OCI-LY3 (cell line): Measurements from ENCODE around the gene SNRPB2.

Experiments
- H2AFZ ChIP-seq: fragments of 200-600, 300-600 bp; shearing (Covaris generic); 2 replicates; pipeline ENCODE4 v1.6.0; 2014; ENCODE audit warnings: antibody characterized with exemption, low read depth, low read length
- H3K27ac ChIP-seq: fragments of 200-600, 300-600 bp; sonication (generic); 2 replicates; pipeline ENCODE4 v1.5.1; 2014; ENCODE audit warnings: mild to moderate bottlenecking, low read length, moderate library complexity, mixed read lengths
- H3K27me3 ChIP-seq: fragments of 200-600, 300-600 bp; sonication (generic); 2 replicates; pipeline ENCODE4 v1.6.1; 2014; ENCODE audit warnings: low read depth, low read length, mixed read lengths
- H3K36me3 ChIP-seq: fragments of 200-600, 300-600 bp; sonication (generic); replicated peaks from 2 replicates; pipeline ENCODE3; 2014; ENCODE audit warnings: low read depth, low read length, mixed read lengths
- H3K4me1 ChIP-seq: fragments of 300-600, 200-600 bp; sonication (generic); 2 replicates; pipeline ENCODE4 v1.6.1; 2014; ENCODE audit warnings: low read length, mixed read lengths
- H3K4me2 ChIP-seq: fragments of 200-600, 300-600 bp; sonication (generic); 2 replicates; pipeline ENCODE4 v1.6.1; 2014; ENCODE audit warnings: low read length, mixed read lengths
- H3K4me3 ChIP-seq: fragments of 300-600, 200-600 bp; sonication (generic); 2 replicates; pipeline ENCODE4 v1.5.1; 2014; ENCODE audit warnings: antibody characterized with exemption, mild to moderate bottlenecking, low read length, moderate library complexity
- H3K79me2 ChIP-seq: fragments of 300-600, 200-600 bp; shearing (Covaris generic); 2 replicates; pipeline ENCODE4 v1.6.1; 2014; ENCODE audit warnings: mild to moderate bottlenecking, low read length, mixed read lengths
- H3K9ac ChIP-seq: fragments of 300-600, 200-600 bp; shearing (Covaris generic); 2 replicates; pipeline ENCODE4 v1.6.0; 2014; ENCODE audit warnings: mild to moderate bottlenecking, low read length, moderate library complexity
- H3K9me3 ChIP-seq: fragments of 200-600, 300-600 bp; shearing (Covaris generic); 2 replicates; pipeline ENCODE4 v1.6.1; 2014; ENCODE audit warnings: low read length, mixed read lengths; ENCODE audit not compliant: insufficient read depth
- H4K20me1 ChIP-seq: fragments of 200-600, 300-600 bp; sonication (generic); 2 replicates; pipeline ENCODE4 v1.6.1; 2016; ENCODE audit warnings: low read length, mixed read lengths; ENCODE audit not compliant: insufficient read depth
- EZH2phosphoT487 ChIP-seq: fragments of 200-600 bp; shearing (Covaris generic); IDR thresholded peaks from 2 replicates; pipeline ENCODE4 v1.6.1; 2018; ENCODE audit warnings: antibody characterized with exemption, mixed run types, low read depth
- TF ChIP-seq, protein P1 (sequence below): fragments of 200-600, 300-600 bp; sonication (generic); IDR thresholded peaks from 2 replicates; pipeline ENCODE4 v1.5.1; 2014; ENCODE audit warnings: antibody characterized with exemption, low read length, low read depth

Gene SNRPB2

DNA sequence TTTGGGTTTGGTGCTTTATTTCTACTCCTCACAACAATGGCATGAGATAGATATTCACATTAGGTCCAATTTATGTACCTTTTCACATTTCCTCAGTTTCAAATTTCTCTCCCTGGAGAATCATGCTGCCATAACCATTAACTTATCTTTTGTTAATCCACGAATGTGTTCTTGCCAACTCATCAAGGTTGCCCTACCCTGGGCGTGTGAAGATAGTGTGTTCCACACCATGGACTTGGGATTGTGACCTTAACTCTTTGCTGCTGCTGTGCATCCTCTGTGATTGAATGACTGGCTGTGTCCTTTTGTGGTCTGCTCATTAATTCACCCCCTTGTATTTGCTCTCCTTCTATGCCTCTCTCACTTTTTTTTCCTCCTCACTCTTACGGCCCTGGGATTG is 34.2 kb upstream of the SNRPB2 start:
- TF ChIP-seq, protein P1, sequence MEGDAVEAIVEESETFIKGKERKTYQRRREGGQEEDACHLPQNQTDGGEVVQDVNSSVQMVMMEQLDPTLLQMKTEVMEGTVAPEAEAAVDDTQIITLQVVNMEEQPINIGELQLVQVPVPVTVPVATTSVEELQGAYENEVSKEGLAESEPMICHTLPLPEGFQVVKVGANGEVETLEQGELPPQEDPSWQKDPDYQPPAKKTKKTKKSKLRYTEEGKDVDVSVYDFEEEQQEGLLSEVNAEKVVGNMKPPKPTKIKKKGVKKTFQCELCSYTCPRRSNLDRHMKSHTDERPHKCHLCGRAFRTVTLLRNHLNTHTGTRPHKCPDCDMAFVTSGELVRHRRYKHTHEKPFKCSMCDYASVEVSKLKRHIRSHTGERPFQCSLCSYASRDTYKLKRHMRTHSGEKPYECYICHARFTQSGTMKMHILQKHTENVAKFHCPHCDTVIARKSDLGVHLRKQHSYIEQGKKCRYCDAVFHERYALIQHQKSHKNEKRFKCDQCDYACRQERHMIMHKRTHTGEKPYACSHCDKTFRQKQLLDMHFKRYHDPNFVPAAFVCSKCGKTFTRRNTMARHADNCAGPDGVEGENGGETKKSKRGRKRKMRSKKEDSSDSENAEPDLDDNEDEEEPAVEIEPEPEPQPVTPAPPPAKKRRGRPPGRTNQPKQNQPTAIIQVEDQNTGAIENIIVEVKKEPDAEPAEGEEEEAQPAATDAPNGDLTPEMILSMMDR = no peak
- TF ChIP-seq EZH2phosphoT487 = no peak
- no peaks in the 10 kb centered on the region for H3K79me2 ChIP-seq
- no peak overlapping the region for H3K4me3 ChIP-seq
- H2AFZ ChIP-seq = no peak overlapping the region
- H4K20me1 ChIP-seq = no peaks in the 10 kb centered on the region
- no peak overlapping the region for H3K9ac ChIP-seq
- no peaks in the 10 kb centered on the region for H3K36me3 ChIP-seq
- H3K27me3 ChIP-seq = peaks cover 20% of the 10 kb centered on the region; the same call in 1 of the 2 replicates
- H3K27ac ChIP-seq = no peak overlapping the region
- H3K4me2 ChIP-seq = no peak overlapping the region
- no peaks in the 10 kb centered on the region for H3K9me3 ChIP-seq
- no peaks in the 10 kb centered on the region for H3K4me1 ChIP-seq

DNA sequence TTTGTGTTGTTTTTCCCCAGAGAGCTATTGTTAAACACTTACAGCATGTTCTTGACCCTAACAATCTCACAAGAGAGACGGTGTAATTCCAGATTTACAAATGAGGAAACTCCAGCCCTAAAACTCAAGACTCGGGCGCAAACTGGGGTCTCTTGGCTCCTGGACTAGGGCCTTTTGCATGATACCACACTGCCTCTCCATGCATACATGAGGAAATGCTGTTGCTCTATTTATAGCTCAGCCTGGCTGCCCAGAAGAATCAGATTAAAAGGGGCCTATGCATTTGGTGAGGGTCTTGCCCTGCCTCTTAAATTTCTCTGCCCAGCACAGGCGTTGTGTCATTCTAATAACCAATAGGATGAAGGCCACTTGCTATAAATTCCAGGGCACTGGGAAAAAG is 30.5 kb upstream of the SNRPB2 start:
- Histone ChIP-seq H3K27me3 (peaks cover 12% of the 10 kb centered on the region; the same call in 1 of the 2 replicates), H3K36me3 (no peaks in the 10 kb centered on the region), H3K4me2 (no peak overlapping the region), H2AFZ (no peak overlapping the region), H4K20me1 (no peaks in the 10 kb centered on the region), H3K27ac (no peak overlapping the region), H3K79me2 (no peaks in the 10 kb centered on the region), H3K9me3 (no peaks in the 10 kb centered on the region), H3K4me3 (no peak overlapping the region), H3K9ac (no peak overlapping the region), H3K4me1 (no peaks in the 10 kb centered on the region)
- TF ChIP-seq, protein P1 = peak; percentile 20; the same call in 1 of the 2 replicates
- no peak for TF ChIP-seq EZH2phosphoT487

DNA sequence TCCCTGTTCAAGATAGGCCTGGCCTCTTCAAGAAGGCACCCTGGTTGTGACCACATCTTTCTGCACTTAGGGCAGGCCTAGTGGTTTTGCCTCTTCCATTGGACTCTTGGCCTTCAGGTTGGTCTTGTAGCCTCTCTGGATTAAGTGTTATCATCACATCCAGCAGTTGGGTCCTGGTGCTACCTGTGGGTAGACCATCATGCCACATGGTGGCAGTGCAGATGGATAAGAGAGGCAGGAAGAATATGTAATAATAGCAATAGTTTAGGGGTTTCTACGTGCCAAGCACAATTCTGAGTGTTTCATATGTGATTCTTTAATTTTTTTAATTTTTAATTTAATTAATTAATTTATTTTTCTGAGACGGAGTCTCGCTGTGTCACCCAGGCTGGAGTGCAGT is 28.5 kb upstream of the SNRPB2 start:
- H4K20me1 ChIP-seq = no peaks in the 10 kb centered on the region
- H3K79me2 ChIP-seq = no peaks in the 10 kb centered on the region
- no peak overlapping the region for H3K27ac ChIP-seq
- no peaks in the 10 kb centered on the region for H3K4me1 ChIP-seq
- H3K9ac ChIP-seq = no peak overlapping the region
- no peak overlapping the region for H2AFZ ChIP-seq
- H3K4me2 ChIP-seq = no peak overlapping the region
- no peak overlapping the region for H3K4me3 ChIP-seq
- no peaks in the 10 kb centered on the region for H3K36me3 ChIP-seq
- H3K27me3 ChIP-seq = peaks cover 6% of the 10 kb centered on the region; the same call in 1 of the 2 replicates
- H3K9me3 ChIP-seq = no peaks in the 10 kb centered on the region
- TF ChIP-seq, protein P1 = peak; percentile 67
- TF ChIP-seq EZH2phosphoT487 = no peak

DNA sequence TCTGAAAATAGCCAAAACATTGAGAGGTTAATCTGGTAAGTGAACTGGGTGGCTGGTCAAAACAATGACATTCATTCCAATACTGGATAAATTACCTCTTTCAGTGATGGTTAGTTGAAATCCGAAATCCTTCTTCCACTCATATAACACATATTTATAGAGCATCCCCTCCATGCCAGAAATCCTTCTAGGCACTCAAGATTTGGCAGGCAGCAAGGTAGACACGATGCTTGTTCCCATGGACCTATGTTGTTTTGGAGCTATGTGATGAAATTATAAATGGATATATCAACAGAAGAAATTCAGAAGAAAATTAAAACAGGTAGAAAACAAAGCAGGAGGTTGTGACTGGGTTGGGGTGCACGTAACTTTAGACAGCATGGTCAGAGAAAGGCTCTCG is 26.3 kb upstream of the SNRPB2 start:
- TF ChIP-seq, protein P1 = no peak
- TF ChIP-seq EZH2phosphoT487 = no peak
- H2AFZ ChIP-seq = no peak overlapping the region
- no peaks in the 10 kb centered on the region for H3K9me3 ChIP-seq
- H3K4me1 ChIP-seq = peaks cover 13% of the 10 kb centered on the region
- H4K20me1 ChIP-seq = no peaks in the 10 kb centered on the region
- H3K9ac ChIP-seq = no peak overlapping the region
- H3K79me2 ChIP-seq = no peaks in the 10 kb centered on the region
- no peaks in the 10 kb centered on the region for H3K36me3 ChIP-seq
- no peak overlapping the region for H3K4me2 ChIP-seq
- no peak overlapping the region for H3K4me3 ChIP-seq
- H3K27ac ChIP-seq = no peak overlapping the region
- H3K27me3 ChIP-seq = no peaks in the 10 kb centered on the region
